Thyroid gland (tissue), 4 donors: Measurements from ENCODE around the gene MDM2. TPM values are rescaled to one million over a fixed set of nuclear protein-coding genes. Genes with fewer than 3 reads are reported as not detected.

Experiments used
- DNase-seq, 2 donors: peaks; one replicate each; pipeline ENCODE4 v3.0.0-alpha.2; 2019
- H3K27ac ChIP-seq, 3 donors: fragments of 200-600 bp; sonication (generic); 1 replicate in 2 of 3; 2 replicates in 1 of 3; pipeline ENCODE4 v1.5.1; 2016 to 2019; ENCODE audit warnings: mild to moderate bottlenecking in 1 of 3, moderate library complexity in 1 of 3
- H3K27me3 ChIP-seq: fragments of 200-600 bp; sonication (generic); one replicate; pipeline ENCODE4 v1.5.1; 2019
- H3K36me3 ChIP-seq, 2 donors: fragments of 200-600 bp; sonication (generic); one replicate each; pipeline ENCODE4 v1.5.1; 2016 to 2019
- H3K4me1 ChIP-seq, 2 donors: fragments of 200-600 bp; sonication (generic); one replicate each; pipeline ENCODE4 v1.5.1; 2017 to 2019
- H3K4me3 ChIP-seq, 3 donors: fragments of 200-600 bp; sonication (generic); replicated peaks in 1 of 3; 1 replicate in 2 of 3; 2 replicates in 1 of 3; pipeline ENCODE4 v1.5.1; 2016; ENCODE audit warnings: mild to moderate bottlenecking in 1 of 3
- H3K9me3 ChIP-seq: fragments of 200-600 bp; sonication (generic); one replicate; pipeline ENCODE4 v1.5.1; 2017
- POLR2A ChIP-seq, 2 donors: fragments of 450-650 bp; IDR thresholded peaks; one replicate each; pipeline ENCODE4 v1.6.1; 2017; ENCODE audit warnings: antibody characterized with exemption in 2 of 2, mild to moderate bottlenecking in 2 of 2, moderate library complexity in 1 of 2
- WGBS, 2 donors: methylation state at CpG; one replicate each; pipeline ENCODE4 v1.1.5; 2017; 5-methylcytosine and 5-hydroxymethylcytosine counted together
- intact Hi-C: fragments of 100-400 bp; cut with DNase I; formaldehyde crosslinking; loops from one replicate; pipeline ENCODE4 v1.15.1; 2023
- total RNA-seq, 4 donors: library from RNA; depleted of rRNA; stranded (reverse); fragments of >200 nt; gene quantifications; one replicate each; pipeline ENCODE4 v1.2.3, GENCODE V29; 2016
- TF ChIP-seq, protein P1 (sequence below), 6 experiments: fragments of 200-600 bp in 3 of 6; fragments of 450-650 bp in 3 of 6; sonication (generic) in 3 of 6; IDR thresholded peaks; one replicate each; pipeline ENCODE4 v1.5.1; 2016 to 2019; ENCODE audit warnings: antibody characterized with exemption in 6 of 6, mild to moderate bottlenecking in 2 of 6, inconsistent platforms in 1 of 6, moderate library complexity in 1 of 6

MDM2 gene
- total RNA-seq, 4 donors from 2014 or later, result 56.7 to 124 (median 91.6) TPM

DNA sequence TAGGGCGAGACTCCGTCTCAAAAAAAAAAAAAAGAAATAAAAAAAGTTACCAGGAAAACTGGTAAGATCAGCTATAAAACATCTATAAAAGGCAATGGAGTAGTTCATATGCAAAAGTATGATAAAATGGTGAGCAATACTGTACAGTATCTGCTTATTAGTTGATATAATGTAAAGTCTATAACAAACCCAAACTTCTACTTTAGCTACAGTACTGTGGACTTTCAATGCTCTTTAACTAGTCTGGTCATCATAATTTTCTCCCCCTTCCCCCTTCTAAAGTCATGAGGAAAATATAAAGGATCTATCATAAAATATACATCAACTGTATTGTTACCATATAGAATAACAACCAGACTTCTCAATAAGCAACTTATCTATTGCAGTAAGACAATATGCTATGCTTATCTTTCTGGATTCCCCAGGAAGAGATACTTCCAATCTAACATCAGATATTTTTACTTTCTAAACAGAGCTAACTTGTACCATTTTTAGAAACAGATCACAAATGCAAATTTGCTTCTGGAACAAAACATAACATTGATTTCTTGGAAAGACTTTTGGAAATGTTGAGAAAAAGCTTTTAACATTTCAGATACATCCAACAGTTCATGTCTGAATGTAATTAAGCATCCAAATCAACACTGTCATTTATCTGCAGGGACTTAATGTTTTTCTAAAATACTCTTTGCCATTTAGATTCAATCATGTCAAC is 43.8 kb downstream of the MDM2 start:
- Histone ChIP-seq H3K36me3 (no peaks in the 10 kb centered on the region), H3K4me1 (peaks cover 7 to 9% of the 10 kb centered on the region in 2 donors), H3K27ac (no peak overlapping the region), H3K9me3 (no peaks in the 10 kb centered on the region), H3K27me3 (no peaks in the 10 kb centered on the region), H3K4me3 (no peak overlapping the region)
- DNase-seq, result no peak
- 96 to 98% methylated on average over 2 of the region's 2 CpGs for WGBS, 2 donors
- TF ChIP-seq, protein P1, sequence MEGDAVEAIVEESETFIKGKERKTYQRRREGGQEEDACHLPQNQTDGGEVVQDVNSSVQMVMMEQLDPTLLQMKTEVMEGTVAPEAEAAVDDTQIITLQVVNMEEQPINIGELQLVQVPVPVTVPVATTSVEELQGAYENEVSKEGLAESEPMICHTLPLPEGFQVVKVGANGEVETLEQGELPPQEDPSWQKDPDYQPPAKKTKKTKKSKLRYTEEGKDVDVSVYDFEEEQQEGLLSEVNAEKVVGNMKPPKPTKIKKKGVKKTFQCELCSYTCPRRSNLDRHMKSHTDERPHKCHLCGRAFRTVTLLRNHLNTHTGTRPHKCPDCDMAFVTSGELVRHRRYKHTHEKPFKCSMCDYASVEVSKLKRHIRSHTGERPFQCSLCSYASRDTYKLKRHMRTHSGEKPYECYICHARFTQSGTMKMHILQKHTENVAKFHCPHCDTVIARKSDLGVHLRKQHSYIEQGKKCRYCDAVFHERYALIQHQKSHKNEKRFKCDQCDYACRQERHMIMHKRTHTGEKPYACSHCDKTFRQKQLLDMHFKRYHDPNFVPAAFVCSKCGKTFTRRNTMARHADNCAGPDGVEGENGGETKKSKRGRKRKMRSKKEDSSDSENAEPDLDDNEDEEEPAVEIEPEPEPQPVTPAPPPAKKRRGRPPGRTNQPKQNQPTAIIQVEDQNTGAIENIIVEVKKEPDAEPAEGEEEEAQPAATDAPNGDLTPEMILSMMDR (IDR thresholded peaks at IDR 0.05), result no peak
- TF ChIP-seq POLR2A (IDR thresholded peaks at IDR 0.05), result no peak
- intact Hi-C loops, result no loop called here

DNA sequence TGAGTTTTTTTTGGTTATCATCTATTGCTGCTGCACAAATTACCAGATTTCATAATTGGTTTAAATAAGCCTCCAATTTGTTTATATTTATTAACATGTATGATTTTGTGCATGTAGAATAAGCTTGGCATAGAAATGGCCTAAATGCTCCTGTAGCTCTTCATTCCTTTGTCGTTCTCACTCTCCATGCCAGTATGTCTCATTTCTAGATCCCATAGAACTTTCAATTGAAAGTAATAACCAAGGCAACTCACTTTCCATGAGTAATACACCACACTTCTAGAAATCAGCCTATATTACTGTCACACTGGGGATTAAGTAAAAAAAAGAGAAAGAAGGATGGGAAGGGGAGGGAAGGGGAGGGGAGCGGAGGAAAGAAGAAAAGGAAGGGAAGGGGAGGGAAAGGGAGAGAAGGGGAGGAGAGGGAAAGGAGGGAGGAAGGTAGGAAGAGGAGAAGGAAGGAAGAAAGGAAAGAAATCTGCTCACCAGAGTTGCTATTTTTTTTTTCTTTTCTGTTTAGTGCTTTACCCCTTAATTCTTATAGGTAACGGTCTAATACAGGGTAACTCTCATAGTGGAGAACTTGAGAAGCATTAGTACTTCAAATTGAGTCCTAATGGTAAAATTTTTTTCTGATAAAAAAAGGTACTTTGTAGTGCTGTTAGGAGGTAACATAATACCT is 45.6 kb downstream of the MDM2 start:
- no peaks in the 10 kb centered on the region for H3K36me3 ChIP-seq
- H3K27ac ChIP-seq, result no peak overlapping the region
- H3K4me3 ChIP-seq, result no peak overlapping the region
- no peak for DNase-seq
- WGBS, 2 donors, result 89 to 92% methylated on average over 3 of the region's 3 CpGs
- no peaks in the 10 kb centered on the region for H3K27me3 ChIP-seq
- intact Hi-C loops, result no loop called here
- TF ChIP-seq, protein P1 (IDR thresholded peaks at IDR 0.05), result no peak
- TF ChIP-seq POLR2A (IDR thresholded peaks at IDR 0.05), result no peak
- H3K9me3 ChIP-seq, result no peaks in the 10 kb centered on the region
- H3K4me1 ChIP-seq, result peaks cover 8 to 10% of the 10 kb centered on the region in 2 donors

DNA sequence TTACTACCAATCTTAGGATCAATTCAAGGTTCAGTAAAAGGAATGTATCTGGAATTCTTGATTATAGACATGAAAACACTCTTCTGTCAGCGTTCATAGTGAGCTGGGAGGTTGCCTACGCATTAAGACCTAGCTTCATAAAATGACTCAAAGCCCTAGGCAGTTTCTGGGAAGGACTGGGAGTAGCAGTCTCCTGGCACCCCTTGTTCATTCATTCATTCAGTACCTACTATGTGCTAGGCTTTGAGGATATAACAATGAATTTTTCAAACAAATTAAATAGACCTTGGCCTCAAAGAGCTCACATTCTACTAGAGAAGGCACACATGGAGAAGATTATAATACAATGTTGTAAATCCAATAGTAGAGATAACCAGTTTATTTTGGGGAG is 46.1 kb downstream of the MDM2 start:
- TF ChIP-seq, protein P1 (IDR thresholded peaks at IDR 0.05), result no peak
- no peak for TF ChIP-seq POLR2A (IDR thresholded peaks at IDR 0.05)
- intact Hi-C loops, result no loop called here
- Histone ChIP-seq H3K36me3 (no peaks in the 10 kb centered on the region), H3K9me3 (no peaks in the 10 kb centered on the region), H3K27ac (no peak overlapping the region), H3K4me1 (peaks cover 8 to 10% of the 10 kb centered on the region in 2 donors), H3K27me3 (no peaks in the 10 kb centered on the region), H3K4me3 (no peak overlapping the region)
- DNase-seq, result no peak
- 88 to 96% methylated on average over 2 of the region's 2 CpGs for WGBS, 2 donors

DNA sequence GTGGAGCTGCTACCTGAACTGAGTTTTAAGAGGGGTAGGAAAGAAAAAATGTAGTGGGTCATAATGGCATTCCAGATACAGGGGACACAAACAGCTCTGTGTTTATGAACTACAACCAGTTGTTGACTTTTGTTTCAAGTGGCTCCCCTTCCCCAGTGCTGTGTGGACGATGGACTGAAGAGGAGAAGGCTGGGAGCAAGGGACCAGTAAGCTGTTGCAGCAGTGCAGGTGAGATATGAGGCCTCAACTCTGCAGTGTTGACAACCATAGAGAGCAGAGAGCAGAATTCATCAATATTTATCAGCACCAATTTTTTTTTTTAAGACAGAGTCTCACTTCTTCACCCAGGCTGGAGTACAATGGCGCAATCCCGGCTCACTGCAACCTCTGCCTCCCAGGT is 46.6 kb downstream of the MDM2 start:
- Histone ChIP-seq H3K27ac (no peak overlapping the region), H3K4me3 (no peak overlapping the region), H3K4me1 (peaks cover 8 to 10% of the 10 kb centered on the region in 2 donors), H3K9me3 (no peaks in the 10 kb centered on the region), H3K27me3 (no peaks in the 10 kb centered on the region), H3K36me3 (no peaks in the 10 kb centered on the region)
- intact Hi-C loops, result no loop called here
- TF ChIP-seq, protein P1 (IDR thresholded peaks at IDR 0.05), result no peak
- TF ChIP-seq POLR2A (IDR thresholded peaks at IDR 0.05), result no peak
- DNase-seq, result no peak
- 95% methylated on average over 3 of the region's 3 CpGs for WGBS, 2 donors

DNA sequence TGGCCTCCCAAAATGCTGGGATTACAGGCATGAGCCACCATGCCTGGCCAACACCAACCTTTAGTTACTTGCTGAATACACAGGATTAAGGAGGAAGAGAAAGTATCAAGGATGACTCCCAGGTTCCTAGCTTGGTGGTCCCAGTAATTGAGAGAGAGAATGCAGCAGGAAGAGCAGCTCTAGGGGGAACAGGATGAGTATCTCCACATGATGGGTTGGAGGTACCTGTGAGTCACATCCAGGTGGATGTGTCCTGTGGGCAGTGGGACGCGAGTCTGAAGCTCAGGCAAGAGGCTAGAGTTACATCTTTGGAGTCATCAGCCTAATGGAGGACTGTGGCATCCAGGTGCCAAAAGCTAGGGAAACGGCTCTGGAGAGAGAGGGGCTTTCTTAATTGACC is 47.1 kb downstream of the MDM2 start:
- no peaks in the 10 kb centered on the region for H3K9me3 ChIP-seq
- no peaks in the 10 kb centered on the region for H3K27me3 ChIP-seq
- no peaks in the 10 kb centered on the region for H3K36me3 ChIP-seq
- 83 to 98% methylated on average over 3 of the region's 3 CpGs for WGBS, 2 donors
- peaks cover 8 to 10% of the 10 kb centered on the region in 2 donors for H3K4me1 ChIP-seq
- TF ChIP-seq POLR2A (IDR thresholded peaks at IDR 0.05), result no peak
- TF ChIP-seq, protein P1 (IDR thresholded peaks at IDR 0.05), result no peak
- intact Hi-C loops, result no loop called here
- no peak for DNase-seq
- no peak overlapping the region for H3K27ac ChIP-seq
- no peak overlapping the region for H3K4me3 ChIP-seq
